ENCODE measurements around the gene CCM2L. TPM values are rescaled to one million over a fixed set of nuclear protein-coding genes. Genes with fewer than 3 reads are reported as not detected.
"Not testable (repeated sequence)": the region's sequence is repeated elsewhere in the genome, so short reads cannot be mapped to it uniquely, and the experiment has no call there.

The CCM2L gene
- total RNA-seq, 4 donors from 2014 or later: 0.88 to 8.3 (median 3.9) TPM

- H3K4me1 ChIP-seq: peaks cover 0 to 11% (median 0%) of the 10 kb centered on the region in 4 donors
- no peaks in the 10 kb centered on the region for H3K9me3 ChIP-seq
- H3K27me3 ChIP-seq: no peaks in the 10 kb centered on the region
- TF ChIP-seq POLR2A (IDR thresholded peaks at IDR 0.05) (no peak), CTCF (IDR thresholded peaks at IDR 0.05) (no peak)
- no peak for DNase-seq
- no peak overlapping the region for H3K27ac ChIP-seq
- no peaks in the 10 kb centered on the region for H3K36me3 ChIP-seq
- no peak overlapping the region for H3K4me3 ChIP-seq
These were observed 19.3 kb downstream of the CCM2L start for GRCh38 chr20:32029561-32029960.

- peak overlapping the region in 3 of 4 donors; percentile 21 to 39 (median 34) for H3K4me3 ChIP-seq
These were observed 21.0 kb downstream of the CCM2L start for GRCh38 chr20:32031007-32031958.

GRCh38 chr20:32033316-32033715 lies 23.1 kb downstream of the CCM2L start:
- no peaks in the 10 kb centered on the region for H3K27me3 ChIP-seq
- H3K4me1 ChIP-seq: peaks cover 0 to 11% (median 0%) of the 10 kb centered on the region in 4 donors
- DNase-seq: no peak

More at GRCh38 chr20:32031007-32031958, 21.0 kb downstream of the CCM2L start:
- peak; percentile 49 to 84 (median 78) for DNase-seq
- H3K36me3 ChIP-seq: no peaks in the 10 kb centered on the region
- no peak for TF ChIP-seq POLR2A (IDR thresholded peaks at IDR 0.05)
- TF ChIP-seq CTCF (IDR thresholded peaks at IDR 0.05): peak; percentile 65 to 94 (median 87)
- no peaks in the 10 kb centered on the region for H3K27me3 ChIP-seq
- peaks cover 0 to 11% (median 0%) of the 10 kb centered on the region in 4 donors for H3K4me1 ChIP-seq
- H3K27ac ChIP-seq: no peak overlapping the region
- no peaks in the 10 kb centered on the region for H3K9me3 ChIP-seq

GRCh38 chr20:32033721-32034120 lies 23.5 kb downstream of the CCM2L start:
- H3K4me3 ChIP-seq, H3K9me3 ChIP-seq, H3K27me3 ChIP-seq, H3K36me3 ChIP-seq, H3K27ac ChIP-seq, DNase-seq: not testable (repeated sequence)
- H3K4me1 ChIP-seq: peaks cover 0 to 11% (median 0%) of the 10 kb centered on the region in 4 donors

More at GRCh38 chr20:32033316-32033715, 23.1 kb downstream of the CCM2L start:
- TF ChIP-seq POLR2A (IDR thresholded peaks at IDR 0.05) (no peak), CTCF (IDR thresholded peaks at IDR 0.05) (no peak)
- H3K36me3 ChIP-seq: no peaks in the 10 kb centered on the region
- no peak overlapping the region for H3K4me3 ChIP-seq
- H3K9me3 ChIP-seq: no peaks in the 10 kb centered on the region
- H3K27ac ChIP-seq: no peak overlapping the region

DNA sequence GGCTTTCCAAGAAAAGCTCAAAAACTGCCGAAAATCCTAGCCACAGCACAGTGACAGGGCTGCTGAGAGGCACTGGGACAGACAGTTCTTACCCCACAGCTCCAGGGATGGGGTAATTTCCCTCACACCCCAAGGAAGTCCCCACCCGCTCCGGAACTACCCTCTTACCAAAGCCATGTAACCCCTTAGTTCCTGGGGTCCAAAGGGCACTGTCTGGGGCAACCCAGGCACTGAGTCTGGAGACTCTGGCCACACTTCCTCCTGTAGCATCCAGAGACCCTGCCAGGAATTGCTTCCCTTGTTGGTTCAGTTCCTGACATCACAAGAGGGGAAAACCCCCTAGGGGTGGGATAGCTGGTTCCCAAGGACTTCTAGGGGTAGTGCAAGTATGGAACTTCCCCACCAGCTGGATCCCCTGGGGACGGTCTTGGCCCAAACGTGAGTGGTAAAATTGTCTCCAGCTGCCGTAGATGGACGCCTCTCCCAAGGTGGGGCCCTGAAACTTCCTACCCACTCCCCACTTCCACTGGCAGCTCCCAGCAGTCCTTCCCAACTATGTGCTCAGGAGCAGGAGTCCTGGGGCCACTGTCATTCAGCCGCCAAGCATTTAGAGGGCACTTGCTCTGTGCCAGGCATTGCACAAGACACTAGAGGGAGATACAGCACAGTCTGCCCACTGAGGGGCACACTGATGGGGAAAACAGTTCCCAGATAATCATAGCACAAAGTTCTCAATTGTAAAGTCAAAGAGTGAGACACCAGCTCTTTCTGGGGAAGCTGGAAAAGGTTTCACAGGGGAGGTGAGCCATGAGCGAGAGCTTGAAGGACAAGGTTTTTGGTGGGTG lies 24.6 kb downstream of the CCM2L start:
- Histone ChIP-seq H3K9me3 (no peaks in the 10 kb centered on the region), H3K27me3 (no peaks in the 10 kb centered on the region), H3K4me1 (peaks cover 0 to 11% (median 0%) of the 10 kb centered on the region in 4 donors), H3K36me3 (no peaks in the 10 kb centered on the region), H3K4me3 (no peak overlapping the region), H3K27ac (no peak overlapping the region)
- no peak for DNase-seq
- TF ChIP-seq CTCF (IDR thresholded peaks at IDR 0.05) (peak in 1 of 6 experiments; percentile 7), POLR2A (IDR thresholded peaks at IDR 0.05) (no peak)
